GM12878 (cell line): ENCODE measurements around the gene HOXB13. TPM values are rescaled to one million over a fixed set of nuclear protein-coding genes. Genes with fewer than 3 reads are reported as not detected.

Experiments used
- ATAC-seq: fragments of 200-7000 bp; cut with Tn5 transposase; 3 replicates; pipeline ENCODE4 v1.9.1; 2020; ENCODE audit warnings: mild to moderate bottlenecking, moderate library complexity
- BruUV-seq: library from RNA; stranded (reverse); fragments of 400-500 nt; replicated peaks from 2 replicates; lab custom pipeline; 2021; lab: Mats Ljungman, UMichigan
- CTCF ChIA-PET: fragments of 300-600 bp; sonication (Branson Sonifier 250); formaldehyde crosslinking; extraction: SDS; loops from one replicate; lab custom pipeline; 2021; ENCODE audit warnings: inconsistent platforms; lab: Yijun Ruan, JAX
- POLR2A ChIA-PET: fragments of 350-600 bp; formaldehyde crosslinking; extraction: SDS; loops from one replicate; lab custom pipeline; 2021; ENCODE audit warnings: inconsistent platforms; lab: Charles Lee
- RAD21 ChIA-PET: fragments of 300-600 bp; sonication (Branson Sonifier 250); formaldehyde crosslinking; loops from one replicate; lab custom pipeline; 2023; ENCODE audit warnings: antibody characterized with exemption; ENCODE audit not compliant: unreplicated experiment; lab: Charles Lee
- SMC1A ChIA-PET: fragments of 300-600 bp; sonication (Branson Sonifier 250); formaldehyde crosslinking; loops from one replicate; lab custom pipeline; 2023; ENCODE audit not compliant: unreplicated experiment, uncharacterized antibody; lab: Charles Lee
- DNase-seq: peaks from one replicate; pipeline ENCODE4 v3.0.0-alpha.2; 2011; ENCODE audit warnings: low read depth, low spot score
- FAIRE-seq: peaks from 3 replicates; lab custom pipeline; 2011; peaks lifted over from hg19 to GRCh38; lab: Jason Lieb, UNC
- H2AFZ ChIP-seq: 2 replicates; pipeline ENCODE4 v1.6.0; 2011; ENCODE audit warnings: low read depth, low read length, control low read depth; ENCODE audit not compliant: control insufficient read depth
- H3K27ac ChIP-seq: 2 replicates; pipeline ENCODE4 v1.5.1; 2011; ENCODE audit warnings: control low read depth; ENCODE audit not compliant: control insufficient read depth, insufficient read depth
- H3K27me3 ChIP-seq, 2 experiments: replicated peaks in 1 of 2; 2 replicates each; pipeline versions ENCODE4 v1.6.0 to v1.6.1; 2011; ENCODE audit warnings: low read length in 1 of 2; ENCODE audit not compliant: control insufficient read depth in 2 of 2, insufficient read depth in 2 of 2
- H3K36me3 ChIP-seq, 2 experiments: 2 replicates each; pipeline ENCODE4 v1.5.1; 2011; ENCODE audit warnings: low read length in 1 of 2; ENCODE audit not compliant: control insufficient read depth in 2 of 2, insufficient read depth in 2 of 2
- H3K4me1 ChIP-seq: 2 replicates; pipeline ENCODE4 v1.6.1; 2011; ENCODE audit warnings: mild to moderate bottlenecking, low read length, moderate library complexity, mixed read lengths; ENCODE audit not compliant: control insufficient read depth, insufficient read depth
- H3K4me2 ChIP-seq: 2 replicates; pipeline ENCODE4 v1.6.0; 2011; ENCODE audit warnings: control low read depth; ENCODE audit not compliant: control insufficient read depth, insufficient read depth
- H3K4me3 ChIP-seq: fragments of 200-600 bp; sonication (generic); 2 replicates; pipeline ENCODE4 v1.5.1; 2016
- H3K79me2 ChIP-seq: 2 replicates; pipeline ENCODE4 v1.6.0; 2011; ENCODE audit warnings: low read length; ENCODE audit not compliant: control insufficient read depth, insufficient read depth
- H3K9ac ChIP-seq: 2 replicates; pipeline ENCODE4 v1.8.0; 2011; ENCODE audit warnings: low read length, control low read depth, mixed read lengths; ENCODE audit not compliant: control insufficient read depth, insufficient read depth
- H3K9me3 ChIP-seq: replicated peaks from 3 replicates; pipeline ENCODE4 v1.5.1; 2011; ENCODE audit warnings: mild to moderate bottlenecking, low read length; ENCODE audit not compliant: control insufficient read depth, insufficient read depth
- H4K20me1 ChIP-seq: 2 replicates; pipeline ENCODE4 v1.6.0; 2011; ENCODE audit not compliant: control insufficient read depth, insufficient read depth
- BMI1 ChIP-seq: fragments of 450-650 bp; IDR thresholded peaks from 2 replicates; pipeline ENCODE4 v1.6.1; 2016; ENCODE audit warnings: mild to moderate bottlenecking, moderate library complexity, borderline replicate concordance
- CREM ChIP-seq: IDR thresholded peaks from 2 replicates; pipeline ENCODE4 v1.6.1; 2014; ENCODE audit warnings: antibody characterized with exemption, low read depth
- FOXK2 ChIP-seq: fragments of 450-650 bp; IDR thresholded peaks from 2 replicates; pipeline ENCODE4 v1.6.1; 2017; ENCODE audit warnings: mild to moderate bottlenecking, moderate library complexity
- FOXM1 ChIP-seq: IDR thresholded peaks from 2 replicates; pipeline ENCODE4 v1.6.1; 2012; ENCODE audit warnings: low read depth, mild to moderate bottlenecking, inconsistent platforms, low read length, moderate library complexity
- MYB ChIP-seq: fragments of 150-350 bp; IDR thresholded peaks from 2 replicates; pipeline ENCODE4 v1.6.1; 2014; ENCODE audit warnings: mild to moderate bottlenecking, low read depth, low read length, borderline replicate concordance
- POU2F2 ChIP-seq: IDR thresholded peaks from 3 replicates; pipeline ENCODE4 v1.6.1; 2011; ENCODE audit warnings: low read depth, mild to moderate bottlenecking, low read length, borderline replicate concordance
- ZBTB40 ChIP-seq: fragments of 450-650 bp; IDR thresholded peaks from 2 replicates; pipeline ENCODE4 v1.6.1; 2016; ENCODE audit warnings: mild to moderate bottlenecking, moderate library complexity, borderline replicate concordance
- WGBS: methylation state at CpG from one replicate; pipeline ENCODE4 v1.1.6; 2016; ENCODE audit warnings: low lambda C conversion rate; ENCODE audit not compliant: insufficient replicate concordance, insufficient coverage; ENCODE audit errors: missing lambda C conversion rate; 5-methylcytosine and 5-hydroxymethylcytosine counted together
- in situ Hi-C: fragments of 300-500 bp; cut with MboI; formaldehyde crosslinking; loops from 9 replicates; pipeline ENCODE4 v1.14.3; 2018; ENCODE audit warnings: mixed read lengths
- intact Hi-C: fragments of 100-400 bp; cut with micrococcal nuclease; formaldehyde crosslinking; loops from one replicate; pipeline ENCODE4 v1.14.2; 2022; ENCODE audit not compliant: unreplicated experiment
- polyA plus RNA-seq, 11 experiments: library from polyadenylated mRNA; depleted of rRNA in 4 of 11; unstranded in 6 of 11; stranded (reverse) in 5 of 11; fragments of >200 nt; fragmentation: Nextera tagmentation in 4 of 11; fragmentation: Illumina TruSeq in 1 of 11; extraction: Ambion mirVana in 4 of 11; extraction: Trizol in 1 of 11; gene quantifications; 1 replicate in 1 of 11; 2 replicates in 10 of 11; pipeline versions ENCODE4 v1.2.1 to v1.2.3, GENCODE V29; 2011 to 2016; ENCODE audit warnings: inconsistent platforms in 2 of 11, missing spikeins in 2 of 11, low read depth in 1 of 11
- total RNA-seq, 4 experiments: library from RNA; depleted of rRNA in 3 of 4; stranded (reverse); fragments of >200 nt in 3 of 4; fragmentation: Illumina TruSeq in 1 of 4; extraction: Trizol in 1 of 4; gene quantifications; 2 replicates each; pipeline versions ENCODE4 v1.2.1 to v1.2.3, GENCODE V29; 2013 to 2021

HOXB13 gene
- total and polyA plus RNA-seq, 10 of the 15 experiments (the other 5 are each of a cell fraction or from before 2014, with no cell fraction given) = 0.05 TPM; not detected in 9

- no peak overlapping the region for H2AFZ ChIP-seq
- in situ Hi-C loops = no loop called here
- ChIA-PET SMC1A (interaction anchor here (1.0 kb wide), 1 partner anchor 21 kb away, joined by 3 read pairs; no protein-coding TSS in a partner anchor), POLR2A (interaction anchor here (0.6 kb wide), 1 partner anchor 1950 kb away, joined by 4 read pairs; no protein-coding TSS in a partner anchor), CTCF (interaction anchor here (1.9 to 2.2 kb wide), 2 partner anchors 32 to 168 kb away, joined by 6 to 15 read pairs; no protein-coding TSS in a partner anchor), RAD21 (no interaction called here)
- H3K79me2 ChIP-seq = no peaks in the 10 kb centered on the region
- intact Hi-C loops = no loop called here
- no peaks in the 10 kb centered on the region for H3K9me3 ChIP-seq
- TF ChIP-seq FOXK2 (no peak), CREM (no peak), MYB (no peak), POU2F2 (no peak), BMI1 (no peak), ZBTB40 (no peak), FOXM1 (no peak)
- no peak overlapping the region for H3K4me2 ChIP-seq
- 1% methylated on average over 4 of the region's 4 CpGs for WGBS
- ATAC-seq (no peak), FAIRE-seq (no peak), DNase-seq (no peak)
- no peaks in the 10 kb centered on the region for H3K4me1 ChIP-seq
- H3K9ac ChIP-seq = no peak overlapping the region
- no TSS peak for BruUV-seq
- no peaks in the 10 kb centered on the region for H4K20me1 ChIP-seq
- no peak overlapping the region for H3K27ac ChIP-seq
- no peak overlapping the region for H3K4me3 ChIP-seq
- no peaks in the 10 kb centered on the region for H3K36me3 ChIP-seq
- H3K27me3 ChIP-seq = peaks cover under 1 to 4% of the 10 kb centered on the region in 2 experiments; a peak in 3 of 4 replicates
Measured at GRCh38 chr17:48711128-48711527, 17.4 kb downstream of the HOXB13 start.
